Embryonic facial prominence (tissue), 1 donor: Measurements from ENCODE around the gene ACP3.
A peak's percentile ranks its signal among the peaks of the same experiment; 100 is the strongest.

Source experiments
- DNase-seq: peaks from one replicate; pipeline ENCODE4 v3.0.0-alpha.2; 2016; ENCODE audit errors: extremely low spot score

ACP3 gene

DNA sequence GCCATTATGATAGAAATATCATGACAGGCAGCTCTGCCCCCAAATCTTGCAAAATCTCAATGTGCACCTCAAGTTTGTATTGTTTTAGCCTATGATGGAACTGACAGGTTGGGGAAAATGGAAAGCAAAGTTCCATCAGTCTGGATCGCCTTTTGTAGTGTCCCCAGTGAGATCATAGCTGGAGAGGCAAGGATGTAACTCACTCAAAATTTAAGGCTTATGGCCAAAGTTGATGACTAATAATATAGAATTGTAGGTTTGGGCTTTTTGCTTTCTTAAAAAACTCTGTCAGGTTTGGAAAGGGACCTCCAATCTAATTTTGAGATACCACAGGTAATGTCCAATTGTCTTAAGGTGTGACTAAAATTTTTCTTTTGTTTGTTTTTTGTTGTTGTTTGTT lies 1.4 kb upstream of the ACP3 start:
- no peak for DNase-seq

DNA sequence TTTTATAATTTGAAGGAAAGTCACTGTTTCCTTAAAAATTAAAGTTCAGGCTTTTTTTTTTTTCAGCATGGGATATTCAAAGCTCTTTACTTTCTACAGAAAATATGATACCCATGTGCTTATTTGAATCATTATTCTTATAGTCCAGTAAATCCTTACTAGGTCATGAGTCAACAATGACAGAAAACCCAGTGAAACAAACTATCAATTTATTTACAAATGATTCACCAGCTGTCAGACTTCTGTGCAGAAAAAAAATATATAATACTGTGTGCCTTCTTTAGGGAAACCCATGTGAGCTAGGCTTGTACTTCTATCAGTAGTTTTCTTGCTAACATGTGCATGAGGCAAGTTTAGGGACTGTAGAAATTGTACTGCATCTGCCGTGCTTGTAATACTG lies 1.2 kb downstream of the ACP3 start:
- DNase-seq, result no peak

DNA sequence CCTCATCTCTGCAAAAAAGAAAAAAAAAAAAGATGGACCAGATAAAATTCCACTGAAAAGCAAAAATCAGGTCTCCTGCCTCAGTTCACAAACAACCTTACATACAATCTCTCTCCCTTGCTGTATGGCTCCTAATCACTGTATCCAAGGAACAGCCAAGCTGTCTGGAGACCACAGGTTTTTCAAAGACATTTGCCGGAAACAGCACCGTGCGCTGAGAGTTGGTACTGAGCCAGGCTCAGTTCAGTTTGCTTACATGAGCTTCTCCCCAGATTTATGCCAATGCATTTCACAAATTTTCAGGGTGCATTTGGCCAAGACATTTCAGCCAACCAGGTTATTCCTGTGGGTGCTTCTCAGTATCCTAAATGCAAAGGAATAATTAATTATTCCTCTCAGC lies 4.1 kb downstream of the ACP3 start:
- no peak for DNase-seq

DNA sequence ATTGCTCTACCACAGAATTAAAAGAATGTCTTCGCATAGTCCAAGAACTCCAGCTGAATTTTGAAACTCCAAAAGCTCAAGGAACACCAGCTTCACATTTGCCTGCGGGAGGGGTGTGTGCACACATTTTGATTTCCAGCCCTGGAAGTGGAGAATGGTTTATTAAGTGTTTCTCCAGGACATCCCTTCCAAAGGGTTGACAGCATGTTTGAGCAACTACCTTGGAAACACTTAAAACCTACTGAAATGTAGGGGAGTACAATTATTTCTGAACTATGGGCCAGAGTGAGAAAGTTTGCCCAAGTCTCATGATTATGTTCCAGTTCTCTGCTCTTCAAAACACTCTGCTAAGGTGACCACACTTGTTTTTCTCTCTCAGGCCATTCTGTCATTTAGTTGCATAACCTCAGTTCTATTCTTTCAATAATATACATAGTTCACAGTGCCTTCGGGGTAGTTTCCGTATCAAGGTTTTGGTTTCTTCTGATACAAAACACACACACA lies 7.9 kb downstream of the ACP3 start:
- no peak for DNase-seq

DNA sequence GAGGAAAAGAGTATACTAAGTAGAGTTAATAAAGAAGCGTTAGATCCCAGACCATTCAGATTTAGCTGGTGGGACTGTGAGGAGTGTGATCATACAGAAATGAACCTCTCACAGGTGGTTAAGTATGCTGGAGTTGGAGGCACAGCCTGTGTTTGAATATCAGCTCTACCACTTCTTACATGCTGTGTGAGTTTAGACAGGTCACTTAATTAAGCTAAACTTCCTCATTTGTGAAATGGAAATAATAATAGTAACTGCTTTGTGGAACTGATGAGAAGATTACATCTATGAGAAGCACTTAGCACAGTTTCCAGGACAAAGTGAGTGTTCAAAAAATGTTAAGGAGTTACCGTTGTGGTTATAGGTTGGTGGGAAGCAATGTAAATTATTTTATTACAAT lies 8.4 kb downstream of the ACP3 start:
- DNase-seq, result no peak

DNA sequence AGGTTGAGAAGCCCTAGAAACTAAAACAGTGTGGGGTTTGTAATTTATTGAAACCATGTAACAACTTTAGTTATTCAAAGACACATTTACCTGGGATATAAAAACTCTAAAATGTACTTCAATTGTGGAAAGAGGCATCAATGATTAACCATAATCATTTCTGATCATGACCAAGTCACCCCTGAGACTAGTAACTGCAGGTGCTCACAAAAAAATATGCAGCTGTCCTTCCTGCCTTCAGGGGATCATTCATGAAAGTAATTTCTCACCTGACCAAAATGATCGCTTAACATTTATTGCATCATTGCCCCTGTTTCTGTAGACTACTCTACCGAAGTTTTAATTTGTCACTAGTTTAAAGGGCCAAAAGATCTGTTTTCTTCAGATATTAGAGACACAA lies 9.0 kb downstream of the ACP3 start:
- no peak for DNase-seq

DNA sequence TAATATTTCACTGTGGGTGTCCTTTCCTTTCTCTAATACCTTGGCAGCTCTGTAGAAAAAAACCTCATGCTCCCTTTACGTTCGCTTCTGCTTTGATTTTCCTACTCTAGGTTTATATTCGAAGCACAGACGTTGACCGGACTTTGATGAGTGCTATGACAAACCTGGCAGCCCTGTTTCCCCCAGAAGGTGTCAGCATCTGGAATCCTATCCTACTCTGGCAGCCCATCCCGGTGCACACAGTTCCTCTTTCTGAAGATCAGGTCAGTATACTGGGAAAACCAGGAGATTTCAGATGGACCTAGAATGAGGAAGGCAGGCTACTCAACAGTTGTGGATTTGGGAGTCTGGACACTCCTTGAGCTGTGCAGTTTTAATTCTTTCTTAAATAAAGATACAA lies 14.9 kb downstream of the ACP3 start:
- no peak for DNase-seq

DNA sequence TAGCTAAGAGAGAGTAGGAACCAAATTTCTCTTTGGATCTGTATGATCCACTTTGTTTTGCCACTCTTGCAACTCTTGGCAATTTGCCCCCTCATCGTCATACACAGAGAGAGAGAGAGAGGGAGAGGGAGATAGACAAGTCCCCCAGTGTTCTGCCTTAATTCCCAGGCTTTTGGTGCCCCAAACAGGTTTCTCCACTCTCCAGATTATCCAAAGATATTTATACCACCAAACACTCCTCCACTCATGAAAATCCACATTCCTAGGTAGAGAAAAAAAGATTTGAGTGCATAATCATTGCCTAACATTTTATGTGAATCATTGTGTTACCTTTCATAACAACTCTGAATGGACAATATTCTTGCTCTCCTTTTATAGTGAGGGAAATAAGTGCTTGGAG lies 15.3 kb downstream of the ACP3 start:
- no peak for DNase-seq

DNA sequence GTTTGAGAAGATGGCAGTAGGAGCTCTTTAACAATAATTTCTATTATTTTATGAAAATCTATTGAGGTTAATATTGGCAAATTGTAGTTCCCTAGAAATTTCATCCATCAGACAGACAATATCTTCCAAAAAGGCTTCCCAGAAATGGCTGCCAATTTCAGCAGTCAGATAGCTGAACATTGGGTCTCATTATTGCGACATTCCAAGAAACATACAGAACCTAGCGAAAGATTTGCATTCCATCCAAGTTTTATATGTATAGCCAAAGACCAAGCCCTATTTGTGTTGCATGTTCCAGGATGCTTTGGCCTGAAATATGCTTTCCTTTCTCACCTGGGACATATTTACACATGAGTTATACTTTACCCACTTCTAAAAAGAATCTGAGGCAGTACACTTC lies 24.5 kb downstream of the ACP3 start:
- DNase-seq, result no peak

DNA sequence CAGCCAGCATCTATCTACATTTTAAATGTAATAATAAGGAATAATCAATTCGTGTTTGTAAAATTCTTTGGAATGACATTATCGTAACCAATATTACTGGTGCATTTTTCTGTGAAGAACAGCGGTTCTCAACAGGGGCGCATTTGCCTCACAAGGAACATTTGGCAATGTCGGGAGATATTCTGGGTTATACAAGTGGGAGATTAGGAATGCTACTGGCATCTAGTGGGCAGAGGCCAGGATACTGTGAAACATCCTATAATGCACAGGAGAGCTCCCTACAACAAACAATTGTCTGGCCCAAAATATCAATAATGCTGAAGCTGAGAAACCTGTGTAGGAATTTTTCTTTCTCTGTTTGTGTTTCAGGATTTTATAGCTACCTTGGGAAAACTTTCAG lies 25.0 kb downstream of the ACP3 start:
- DNase-seq, result no peak

DNA sequence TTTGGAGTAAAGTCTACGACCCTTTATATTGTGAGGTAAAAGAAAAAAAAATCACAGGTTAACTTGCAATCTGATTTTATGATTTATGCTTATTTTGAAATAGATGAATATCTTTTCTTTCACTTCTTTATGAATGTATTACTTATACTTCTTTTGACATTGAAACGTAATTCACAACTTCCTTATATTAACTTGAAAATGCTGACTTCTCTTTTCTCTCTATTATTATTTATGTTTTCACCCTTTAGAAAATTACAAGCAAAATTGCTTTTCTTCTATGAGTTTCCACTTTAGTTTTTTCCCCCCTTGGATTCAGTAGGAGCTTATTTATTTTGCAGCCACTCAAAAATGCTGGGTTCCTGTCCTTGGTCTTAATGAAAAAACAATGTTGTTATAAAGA lies 25.4 kb downstream of the ACP3 start:
- DNase-seq, result no peak

DNA sequence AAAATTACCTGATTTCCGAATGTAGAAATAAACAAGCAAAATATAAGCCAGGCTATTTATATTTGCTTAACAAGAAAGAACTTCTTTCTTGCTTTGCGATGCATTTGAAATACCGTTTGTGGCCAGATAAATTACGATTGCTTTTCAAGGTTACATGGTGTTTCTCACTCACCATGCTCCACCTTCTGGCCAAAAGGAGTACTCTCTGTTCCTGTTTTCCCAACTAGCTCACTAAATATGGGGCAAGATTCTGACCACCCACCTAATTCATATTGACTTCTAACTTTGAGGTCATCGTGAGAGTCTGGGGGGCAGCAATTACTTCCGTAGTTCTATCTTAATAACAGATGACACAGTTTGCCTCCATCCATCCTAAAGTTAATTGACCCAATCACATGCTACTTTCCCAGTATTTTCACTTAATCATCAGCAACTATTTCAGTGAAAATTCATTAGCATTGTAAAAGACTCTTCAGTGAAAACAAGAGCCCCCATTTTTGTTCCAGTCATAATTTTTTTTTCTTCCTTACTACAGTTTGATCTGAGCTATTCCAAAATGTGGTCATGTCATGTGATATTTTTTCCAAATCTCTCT lies 25.9 kb downstream of the ACP3 start:
- peak; percentile 48 for DNase-seq

DNA sequence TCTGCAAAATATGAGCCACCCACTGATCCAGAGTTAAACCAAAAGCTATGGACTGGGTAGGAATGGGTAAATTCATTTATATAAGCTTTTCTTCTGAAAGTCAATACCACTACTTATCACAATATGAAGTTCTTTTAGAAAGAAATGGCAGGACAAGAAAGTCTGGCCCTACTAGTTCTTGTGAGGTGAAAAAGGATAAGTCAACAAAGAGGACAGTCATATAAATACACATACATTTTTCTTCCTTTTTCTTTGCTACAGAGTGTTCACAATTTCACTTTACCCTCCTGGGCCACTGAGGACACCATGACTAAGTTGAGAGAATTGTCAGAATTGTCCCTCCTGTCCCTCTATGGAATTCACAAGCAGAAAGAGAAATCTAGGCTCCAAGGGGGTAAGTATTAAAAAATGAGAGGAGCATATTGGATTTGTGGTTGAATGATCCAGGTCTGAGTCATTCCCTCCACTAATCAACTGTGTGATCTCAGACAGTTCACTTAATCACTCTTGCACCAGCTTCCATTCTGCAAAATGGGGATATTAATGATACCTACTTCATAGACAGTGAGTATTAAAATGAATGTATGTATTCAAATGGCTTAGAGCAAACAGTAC lies 27.6 kb downstream of the ACP3 start:
- no peak for DNase-seq

DNA sequence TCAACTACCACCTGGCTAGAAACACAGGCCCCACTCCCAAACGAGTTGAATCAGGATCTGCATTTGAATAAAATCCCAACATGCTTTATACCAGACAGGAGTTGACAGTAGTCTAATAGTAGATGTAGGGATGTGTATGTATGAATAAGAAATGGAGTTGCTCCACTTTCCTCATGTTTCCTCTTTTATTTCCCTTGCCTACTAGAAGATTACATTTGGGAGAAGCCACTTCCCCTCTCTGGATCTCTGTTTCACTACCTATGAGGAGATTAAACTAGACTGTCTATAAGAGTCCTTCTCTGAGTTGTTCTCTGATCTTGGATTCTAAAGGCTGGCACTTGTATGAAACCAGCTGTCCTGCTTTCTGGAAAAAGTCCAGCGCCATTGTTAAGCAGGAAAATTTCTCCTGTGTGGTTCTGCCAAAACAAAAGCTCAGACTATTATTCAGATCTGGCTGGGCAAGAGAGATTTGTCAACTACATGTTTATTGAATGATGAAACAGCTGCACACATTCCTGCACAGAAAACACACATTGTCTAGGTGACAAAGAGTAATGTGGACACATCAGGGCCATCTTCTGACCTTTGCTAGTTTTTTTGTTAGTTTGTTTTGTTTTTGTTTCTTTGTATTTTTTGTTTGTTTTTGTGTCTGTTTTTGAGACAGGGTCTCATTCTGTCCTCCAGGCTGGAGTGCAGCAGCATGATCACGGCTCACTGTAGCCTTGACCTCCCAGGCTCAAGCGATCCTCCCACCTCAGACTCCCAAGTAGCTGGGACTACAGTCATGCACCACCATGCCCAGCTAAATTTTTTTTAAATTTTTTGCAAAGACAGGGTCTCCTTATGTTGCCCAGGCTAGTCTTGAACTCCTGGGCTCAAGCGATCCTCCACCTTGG lies 29.9 kb downstream of the ACP3 start:
- DNase-seq, result no peak

DNA sequence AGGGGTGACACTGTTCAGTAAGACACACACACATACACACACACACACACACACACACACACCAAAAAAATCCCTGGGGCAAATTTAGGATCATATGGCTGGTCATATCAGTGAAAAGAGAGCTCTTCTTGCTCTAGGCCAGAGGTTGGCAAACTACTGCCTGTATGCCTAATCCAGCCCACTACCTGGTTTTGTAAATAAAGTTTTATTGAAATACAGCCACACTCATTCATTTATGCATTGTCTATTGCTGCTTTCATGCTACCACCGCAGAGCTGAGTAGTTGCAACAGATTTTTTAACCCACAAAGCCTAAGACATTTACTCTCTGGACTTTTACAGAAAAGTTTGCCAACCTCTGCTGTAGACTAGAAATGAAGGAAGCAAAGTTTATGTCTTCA lies 30.6 kb downstream of the ACP3 start:
- DNase-seq, result no peak

DNA sequence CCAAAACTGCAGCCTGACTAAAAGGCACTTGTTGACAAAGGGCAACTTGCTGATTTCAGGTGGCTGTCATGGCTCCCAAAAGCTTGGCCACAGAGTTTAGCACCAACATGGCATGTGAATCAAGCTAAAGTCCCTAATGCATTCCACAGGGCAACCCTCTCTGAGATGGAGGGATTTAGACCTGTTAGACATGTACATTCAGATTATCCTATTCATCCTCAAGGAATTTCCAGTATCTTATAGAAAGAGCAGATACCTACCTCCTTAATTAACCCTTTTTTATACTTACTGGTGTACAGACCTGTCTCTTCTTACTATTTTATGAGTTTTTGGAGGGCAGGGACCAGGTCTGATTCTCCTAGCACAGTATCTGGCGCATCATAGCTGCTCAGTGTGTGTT lies 31.3 kb downstream of the ACP3 start:
- no peak for DNase-seq

DNA sequence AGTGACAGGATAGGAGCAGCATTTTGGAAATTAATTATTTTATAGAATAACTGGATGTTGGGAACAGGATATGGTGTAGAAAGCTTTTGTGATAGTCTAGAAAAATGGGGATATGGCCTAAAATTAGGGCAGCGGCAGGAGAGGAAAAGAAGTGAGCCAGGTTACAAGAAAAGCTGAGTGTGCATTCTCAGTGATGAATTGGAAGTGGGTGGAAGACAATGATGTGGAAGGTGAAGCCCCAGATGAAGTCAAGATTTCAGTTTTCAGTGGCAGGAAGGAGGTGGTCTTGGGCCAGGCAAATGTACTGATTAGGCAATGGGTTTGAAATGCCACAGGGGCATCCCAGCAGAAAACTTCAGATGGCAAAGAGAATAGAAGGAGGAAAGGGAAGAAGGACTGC lies 33.6 kb downstream of the ACP3 start:
- no peak for DNase-seq

DNA sequence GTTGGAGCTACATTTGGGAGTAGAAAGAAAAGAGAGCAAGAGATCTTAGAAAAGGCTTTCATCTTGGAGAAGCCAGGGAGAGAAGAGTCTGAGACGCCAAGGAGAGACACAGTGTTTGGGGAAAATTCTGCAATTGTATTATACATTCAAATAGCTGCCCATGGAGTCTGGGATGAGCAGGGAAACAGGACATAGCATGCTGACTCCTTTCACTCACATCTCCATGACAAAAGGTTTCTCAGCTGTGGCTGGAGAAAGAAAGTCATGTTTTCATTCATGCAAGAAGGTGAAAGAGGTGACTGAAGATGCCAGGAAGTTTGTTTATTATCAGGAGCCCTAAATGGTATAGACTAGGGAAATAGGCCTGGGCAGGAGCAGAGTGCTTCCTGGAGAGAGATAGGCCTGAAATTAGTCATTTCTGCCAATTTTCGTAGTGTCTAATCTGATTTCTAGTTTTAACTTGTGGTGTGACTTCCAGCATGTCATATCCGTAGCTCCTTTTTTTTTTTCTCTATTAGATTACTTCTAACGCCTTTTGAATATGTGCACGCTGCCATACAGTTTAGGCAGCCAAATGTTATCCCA lies 34.1 kb downstream of the ACP3 start:
- DNase-seq, result no peak

DNA sequence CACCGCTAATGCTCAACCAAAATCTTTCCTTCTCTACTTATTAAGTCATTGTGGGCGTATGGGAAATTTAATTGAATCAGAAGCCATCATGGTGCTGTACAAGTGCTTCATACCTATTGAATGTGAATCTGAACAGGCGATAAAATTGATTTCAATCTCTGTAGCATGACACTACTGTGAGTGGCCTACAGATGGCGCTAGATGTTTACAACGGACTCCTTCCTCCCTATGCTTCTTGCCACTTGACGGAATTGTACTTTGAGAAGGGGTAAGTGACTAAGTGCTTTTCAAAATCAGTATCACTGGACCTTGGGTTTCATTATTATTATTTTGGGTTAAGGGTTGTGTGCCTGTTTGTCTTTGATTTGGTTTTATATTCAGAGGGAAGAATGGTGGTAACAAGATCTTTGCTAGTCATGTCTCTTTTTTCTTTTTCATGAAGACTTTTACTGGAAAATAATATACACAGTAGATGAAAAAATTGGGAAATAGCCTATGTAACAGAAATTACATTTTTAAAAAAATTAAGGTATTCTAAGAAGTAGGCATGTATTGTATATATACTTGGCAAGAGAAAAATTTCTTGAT lies 35.4 kb downstream of the ACP3 start:
- DNase-seq, result peak; percentile 68

DNA sequence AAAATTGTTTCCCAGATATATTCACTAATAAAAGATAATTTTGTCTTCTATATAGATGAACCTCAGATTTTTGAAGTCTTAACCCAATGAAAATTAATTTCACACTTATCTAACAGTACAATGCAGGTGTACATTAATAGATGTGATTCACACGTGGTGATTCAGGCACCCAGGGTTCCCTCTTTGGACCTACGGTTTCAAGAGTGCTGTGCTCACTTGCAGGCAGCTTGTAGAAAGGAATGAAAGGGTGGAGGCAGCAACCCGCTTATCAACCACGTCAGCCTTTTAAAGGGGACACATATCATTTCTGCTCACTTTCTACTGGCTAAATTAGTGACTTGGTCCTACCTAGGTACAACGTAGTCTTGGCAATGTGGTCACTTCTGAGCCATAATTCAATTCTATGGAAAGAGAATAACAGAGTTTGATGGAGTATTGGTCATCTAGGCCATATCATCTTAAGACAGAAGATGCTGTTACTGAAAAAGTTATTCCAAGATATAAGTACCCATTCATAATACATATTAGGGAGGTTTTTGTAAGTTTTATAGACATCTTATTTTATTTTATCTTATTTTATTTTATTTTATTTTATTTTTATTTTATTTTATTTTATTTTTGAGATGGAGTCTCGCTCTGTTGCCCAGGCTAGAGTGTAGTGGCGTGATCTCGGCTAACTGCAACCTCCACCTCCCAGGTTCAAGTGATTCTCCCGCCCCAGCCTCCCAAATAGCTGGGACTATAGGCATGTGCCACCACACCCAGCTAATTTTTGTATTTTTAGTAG lies 37.9 kb downstream of the ACP3 start:
- DNase-seq, result no peak

DNA sequence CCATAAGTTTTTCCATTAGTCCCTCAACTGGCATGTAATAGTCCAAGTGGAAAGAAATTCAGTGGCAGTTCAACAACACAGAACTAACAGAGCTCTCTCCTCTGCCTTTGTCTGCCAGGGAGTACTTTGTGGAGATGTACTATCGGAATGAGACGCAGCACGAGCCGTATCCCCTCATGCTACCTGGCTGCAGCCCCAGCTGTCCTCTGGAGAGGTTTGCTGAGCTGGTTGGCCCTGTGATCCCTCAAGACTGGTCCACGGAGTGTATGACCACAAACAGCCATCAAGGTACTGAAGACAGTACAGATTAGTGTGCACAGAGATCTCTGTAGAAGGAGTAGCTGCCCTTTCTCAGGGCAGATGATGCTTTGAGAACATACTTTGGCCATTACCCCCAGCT lies 39.4 kb downstream of the ACP3 start:
- no peak for DNase-seq
